GM11168 (cell line): ENCODE data around the gene CREG2.
"Not testable (repeated sequence)": the region's sequence is repeated elsewhere in the genome, so short reads cannot be mapped to it uniquely, and the experiment has no call there.

ENCODE experiments used
- in situ Hi-C: fragments of 300-500 bp; cut with MboI; formaldehyde crosslinking; loops from one replicate; pipeline ENCODE4 v1.12.0; 2022; ENCODE audit warnings: low sequenced_read_pairs; ENCODE audit not compliant: unreplicated experiment

Gene CREG2

GRCh38 chr2:101316568-101316967 lies 70.7 kb downstream of the CREG2 start:
- in situ Hi-C loops: not testable (repeated sequence)

- in situ Hi-C loops: no loop called here
Observed at GRCh38 chr2:101311696-101312017, 75.6 kb downstream of the CREG2 start.

GRCh38 chr2:101310834-101311695 lies 76.2 kb downstream of the CREG2 start:
- in situ Hi-C loops: no loop called here

GRCh38 chr2:101310090-101310833 lies 77.0 kb downstream of the CREG2 start:
- in situ Hi-C loops: no loop called here

- in situ Hi-C loops: no loop called here
Observed at GRCh38 chr2:101308432-101309210, 78.7 kb downstream of the CREG2 start, which contains the start of gene RNF149. Gene RNF149 (minus strand): TSS chr2:101308701. CDS start chr2:101308588, 113 bp downstream.

GRCh38 chr2:101307950-101308431 lies 79.3 kb downstream of the CREG2 start:
- in situ Hi-C loops: no loop called here

- in situ Hi-C loops: no loop called here
Observed at GRCh38 chr2:101307503-101307902, 79.8 kb downstream of the CREG2 start.

GRCh38 chr2:101306410-101306809 lies 80.9 kb downstream of the CREG2 start:
- in situ Hi-C loops: no loop called here

GRCh38 chr2:101305492-101306078 lies 81.7 kb downstream of the CREG2 start:
- in situ Hi-C loops: no loop called here

- in situ Hi-C loops: no loop called here
Observed at GRCh38 chr2:101305035-101305434, 82.3 kb downstream of the CREG2 start.

- in situ Hi-C loops: no loop called here
Observed at GRCh38 chr2:101303688-101304087, 83.6 kb downstream of the CREG2 start.

- in situ Hi-C loops: no loop called here
Observed at GRCh38 chr2:101302016-101302415, 85.3 kb downstream of the CREG2 start.

- in situ Hi-C loops: no loop called here
Observed at GRCh38 chr2:101300836-101301235, 86.5 kb downstream of the CREG2 start.

GRCh38 chr2:101300164-101300563 lies 87.1 kb downstream of the CREG2 start:
- in situ Hi-C loops: no loop called here

GRCh38 chr2:101299604-101300003 lies 87.7 kb downstream of the CREG2 start:
- in situ Hi-C loops: loop anchor here (10.0 kb wide), 1 partner anchor 1795 kb away; no protein-coding TSS in a partner anchor

GRCh38 chr2:101297383-101297782 lies 89.9 kb downstream of the CREG2 start:
- in situ Hi-C loops: loop anchor here (10.0 kb wide), 1 partner anchor 1793 kb away; no protein-coding TSS in a partner anchor

GRCh38 chr2:101296371-101296770 lies 90.9 kb downstream of the CREG2 start:
- in situ Hi-C loops: loop anchor here (10.0 kb wide), 1 partner anchor 1792 kb away; no protein-coding TSS in a partner anchor

GRCh38 chr2:101295895-101296294 lies 91.4 kb downstream of the CREG2 start:
- in situ Hi-C loops: loop anchor here (10.0 kb wide), 1 partner anchor 1791 kb away; no protein-coding TSS in a partner anchor
